ENCODE data around the gene ZBTB20. TPM values are rescaled to one million over a fixed set of nuclear protein-coding genes. Genes with fewer than 3 reads are reported as not detected.

Gene ZBTB20
- total RNA-seq, 3 donors from 2014 or later (not counting 1 experiment from before 2014, with no cell fraction given), result 52.7 to 58.3 (median 55.9) TPM

DNA sequence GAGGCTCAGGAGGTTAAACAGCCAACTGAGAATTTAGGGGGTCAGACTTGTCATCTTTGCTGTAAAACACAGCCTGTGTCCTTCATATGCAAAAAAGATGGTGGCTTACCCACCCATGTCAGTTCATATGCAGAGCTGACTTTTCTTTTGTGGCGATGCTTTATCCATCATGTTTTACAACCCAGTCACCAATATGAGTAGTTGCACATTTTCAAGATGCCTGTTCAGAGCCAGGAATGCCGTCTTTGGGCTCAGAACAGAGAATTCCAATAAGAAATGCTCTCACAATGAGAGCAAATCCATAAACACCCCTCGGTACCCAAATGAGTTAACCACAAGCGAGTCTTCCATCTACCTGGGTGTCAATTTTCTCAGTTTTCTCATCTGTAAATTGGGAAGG, 769.7 kb downstream of the ZBTB20 start:
- Mint-ChIP-seq H3K27me3 (ENCODE audit: low read depth in 2 of 2) (no peaks in the 10 kb centered on the region), H3K4me3 (no peak overlapping the region), H3K4me1 (no peaks in the 10 kb centered on the region), H3K27ac (no peak overlapping the region), H3K9me3 (no peaks in the 10 kb centered on the region), H3K36me3 (no peaks in the 10 kb centered on the region)
- ATAC-seq, result no peak
- H3K9me3 ChIP-seq (ENCODE audit: control insufficient read depth, insufficient read depth, low read length), result no peaks in the 10 kb centered on the region
- TF ChIP-seq, protein P1, sequence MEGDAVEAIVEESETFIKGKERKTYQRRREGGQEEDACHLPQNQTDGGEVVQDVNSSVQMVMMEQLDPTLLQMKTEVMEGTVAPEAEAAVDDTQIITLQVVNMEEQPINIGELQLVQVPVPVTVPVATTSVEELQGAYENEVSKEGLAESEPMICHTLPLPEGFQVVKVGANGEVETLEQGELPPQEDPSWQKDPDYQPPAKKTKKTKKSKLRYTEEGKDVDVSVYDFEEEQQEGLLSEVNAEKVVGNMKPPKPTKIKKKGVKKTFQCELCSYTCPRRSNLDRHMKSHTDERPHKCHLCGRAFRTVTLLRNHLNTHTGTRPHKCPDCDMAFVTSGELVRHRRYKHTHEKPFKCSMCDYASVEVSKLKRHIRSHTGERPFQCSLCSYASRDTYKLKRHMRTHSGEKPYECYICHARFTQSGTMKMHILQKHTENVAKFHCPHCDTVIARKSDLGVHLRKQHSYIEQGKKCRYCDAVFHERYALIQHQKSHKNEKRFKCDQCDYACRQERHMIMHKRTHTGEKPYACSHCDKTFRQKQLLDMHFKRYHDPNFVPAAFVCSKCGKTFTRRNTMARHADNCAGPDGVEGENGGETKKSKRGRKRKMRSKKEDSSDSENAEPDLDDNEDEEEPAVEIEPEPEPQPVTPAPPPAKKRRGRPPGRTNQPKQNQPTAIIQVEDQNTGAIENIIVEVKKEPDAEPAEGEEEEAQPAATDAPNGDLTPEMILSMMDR (IDR thresholded peaks at IDR 0.05), result no peak
- H3K27ac ChIP-seq (ENCODE audit: low read length), result no peak overlapping the region
- 95% methylated on average over 4 of the region's 4 CpGs for WGBS (ENCODE audit: insufficient coverage)
- DNase-seq, result no peak
- no peaks in the 10 kb centered on the region for H3K27me3 ChIP-seq (ENCODE audit: control insufficient read depth, insufficient read depth, low read length)
- no peak overlapping the region for H3K4me3 ChIP-seq (ENCODE audit: low read length)
- intact Hi-C loops (cut with micrococcal nuclease), result no loop called here
- H3K36me3 ChIP-seq (ENCODE audit: control insufficient read depth, insufficient read depth, low read length), result peaks cover 9% of the 10 kb centered on the region
- no peaks in the 10 kb centered on the region for H3K4me1 ChIP-seq (ENCODE audit: control insufficient read depth, insufficient read depth, low read length)

GRCh38 chr3:114376516-114377185, 770.4 kb downstream of the ZBTB20 start:
- no peaks in the 10 kb centered on the region for H3K4me1 ChIP-seq (ENCODE audit: control insufficient read depth, insufficient read depth, low read length)
- Mint-ChIP-seq H3K4me1 (no peaks in the 10 kb centered on the region), H3K36me3 (no peaks in the 10 kb centered on the region), H3K9me3 (no peaks in the 10 kb centered on the region), H3K27me3 (ENCODE audit: low read depth in 2 of 2) (no peaks in the 10 kb centered on the region), H3K27ac (no peak overlapping the region), H3K4me3 (no peak overlapping the region)
- no peak overlapping the region for H3K27ac ChIP-seq (ENCODE audit: low read length)
- TF ChIP-seq, protein P1 (IDR thresholded peaks at IDR 0.05), result no peak
- H3K27me3 ChIP-seq (ENCODE audit: control insufficient read depth, insufficient read depth, low read length), result no peaks in the 10 kb centered on the region
- WGBS (ENCODE audit: insufficient coverage), result 95% methylated on average over 7 of the region's 8 CpGs
- no peaks in the 10 kb centered on the region for H3K9me3 ChIP-seq (ENCODE audit: control insufficient read depth, insufficient read depth, low read length)
- H3K4me3 ChIP-seq (ENCODE audit: low read length), result no peak overlapping the region
- DNase-seq (no peak), ATAC-seq (no peak)
- H3K36me3 ChIP-seq (ENCODE audit: control insufficient read depth, insufficient read depth, low read length), result peaks cover 9% of the 10 kb centered on the region
- intact Hi-C loops (cut with micrococcal nuclease), result no loop called here

GRCh38 chr3:114375608-114376421, 771.3 kb downstream of the ZBTB20 start:
- intact Hi-C loops (cut with micrococcal nuclease), result no loop called here
- Mint-ChIP-seq H3K36me3 (no peaks in the 10 kb centered on the region), H3K4me1 (no peaks in the 10 kb centered on the region), H3K4me3 (no peak overlapping the region), H3K9me3 (no peaks in the 10 kb centered on the region), H3K27me3 (ENCODE audit: low read depth in 2 of 2) (no peaks in the 10 kb centered on the region), H3K27ac (no peak overlapping the region)
- TF ChIP-seq, protein P1 (IDR thresholded peaks at IDR 0.05), result no peak
- 96% methylated on average over 8 of the region's 9 CpGs for WGBS (ENCODE audit: insufficient coverage)
- DNase-seq (no peak), ATAC-seq (no peak)
- no peak overlapping the region for H3K4me3 ChIP-seq (ENCODE audit: low read length)
- no peaks in the 10 kb centered on the region for H3K4me1 ChIP-seq (ENCODE audit: control insufficient read depth, insufficient read depth, low read length)
- no peak overlapping the region for H3K27ac ChIP-seq (ENCODE audit: low read length)
- H3K9me3 ChIP-seq (ENCODE audit: control insufficient read depth, insufficient read depth, low read length), result no peaks in the 10 kb centered on the region
- peaks cover 9% of the 10 kb centered on the region for H3K36me3 ChIP-seq (ENCODE audit: control insufficient read depth, insufficient read depth, low read length)
- H3K27me3 ChIP-seq (ENCODE audit: control insufficient read depth, insufficient read depth, low read length), result no peaks in the 10 kb centered on the region
